ENCODE measurements around the gene PLGRKT. TPM values are rescaled to one million over a fixed set of nuclear protein-coding genes. Genes with fewer than 3 reads are reported as not detected.

The PLGRKT gene
- total RNA-seq, 1 experiment from 2014 or later, result 5.0 TPM

- CTCF ChIA-PET, result no interaction called here
Observed at GRCh38 chr9:5418481-5418880, 19.2 kb downstream of the PLGRKT start.

DNA sequence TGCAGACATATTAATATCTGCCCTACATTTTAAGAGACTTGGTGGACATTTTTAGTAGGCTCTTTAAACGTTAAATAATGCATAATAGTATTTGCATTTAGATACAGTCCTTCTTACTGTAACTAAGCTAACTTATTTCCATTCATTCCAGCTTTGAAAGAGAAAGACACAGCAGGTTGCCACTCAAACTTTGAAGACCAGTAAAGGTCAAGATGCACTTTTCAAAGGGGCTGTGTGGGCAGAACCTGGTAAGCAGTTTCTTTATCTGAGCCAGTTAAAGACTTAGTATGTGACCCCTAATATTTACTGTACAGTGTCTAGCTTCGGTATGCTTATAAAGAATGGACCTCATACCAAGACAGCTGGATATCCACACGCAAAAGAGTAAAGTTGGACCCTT, 20.8 kb downstream of the PLGRKT start:
- no peak for DNase-seq
- intact Hi-C loops (cut with micrococcal nuclease; ENCODE audit: unreplicated experiment), result no loop called here
- H3K27me3 Mint-ChIP-seq (ENCODE audit: insufficient read depth, unreplicated experiment), result no peaks in the 10 kb centered on the region
- H3K9me3 Mint-ChIP-seq (ENCODE audit: unreplicated experiment), result no peaks in the 10 kb centered on the region
- H3K4me3 ChIP-seq (ENCODE audit: low read depth, low read length), result no peak overlapping the region
- H3K36me3 ChIP-seq (ENCODE audit: control insufficient read depth, insufficient read depth, low read length), result no peaks in the 10 kb centered on the region
- no peaks in the 10 kb centered on the region for H3K27me3 ChIP-seq (replicated peaks; ENCODE audit: control insufficient read depth, insufficient read depth, low read length)
- BruUV-seq (replicated peaks), result no TSS peak
- H3K4me3 Mint-ChIP-seq (ENCODE audit: unreplicated experiment), result no peak overlapping the region
- H3K4me1 Mint-ChIP-seq (ENCODE audit: low read depth, unreplicated experiment), result no peaks in the 10 kb centered on the region
- ChIA-PET CTCF (no interaction called here), POLR2A (no interaction called here)
- no peaks in the 10 kb centered on the region for H3K36me3 Mint-ChIP-seq (ENCODE audit: insufficient read depth, unreplicated experiment)
- no peaks in the 10 kb centered on the region for H3K4me1 ChIP-seq
- H3K27ac Mint-ChIP-seq (ENCODE audit: unreplicated experiment), result no peak overlapping the region
- TF ChIP-seq, protein P1, sequence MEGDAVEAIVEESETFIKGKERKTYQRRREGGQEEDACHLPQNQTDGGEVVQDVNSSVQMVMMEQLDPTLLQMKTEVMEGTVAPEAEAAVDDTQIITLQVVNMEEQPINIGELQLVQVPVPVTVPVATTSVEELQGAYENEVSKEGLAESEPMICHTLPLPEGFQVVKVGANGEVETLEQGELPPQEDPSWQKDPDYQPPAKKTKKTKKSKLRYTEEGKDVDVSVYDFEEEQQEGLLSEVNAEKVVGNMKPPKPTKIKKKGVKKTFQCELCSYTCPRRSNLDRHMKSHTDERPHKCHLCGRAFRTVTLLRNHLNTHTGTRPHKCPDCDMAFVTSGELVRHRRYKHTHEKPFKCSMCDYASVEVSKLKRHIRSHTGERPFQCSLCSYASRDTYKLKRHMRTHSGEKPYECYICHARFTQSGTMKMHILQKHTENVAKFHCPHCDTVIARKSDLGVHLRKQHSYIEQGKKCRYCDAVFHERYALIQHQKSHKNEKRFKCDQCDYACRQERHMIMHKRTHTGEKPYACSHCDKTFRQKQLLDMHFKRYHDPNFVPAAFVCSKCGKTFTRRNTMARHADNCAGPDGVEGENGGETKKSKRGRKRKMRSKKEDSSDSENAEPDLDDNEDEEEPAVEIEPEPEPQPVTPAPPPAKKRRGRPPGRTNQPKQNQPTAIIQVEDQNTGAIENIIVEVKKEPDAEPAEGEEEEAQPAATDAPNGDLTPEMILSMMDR (IDR thresholded peaks at IDR 0.05; ENCODE audit: insufficient read depth in 1 of 2, low read depth in 1 of 2, low read length in 1 of 2, severe bottlenecking in 1 of 2, unreplicated experiment in 1 of 2), result no peak
- H3K9me3 ChIP-seq, result no peaks in the 10 kb centered on the region

More at GRCh38 chr9:5418481-5418880, 19.2 kb downstream of the PLGRKT start:
- DNase-seq, result no peak
- no peak overlapping the region for H3K4me3 ChIP-seq (ENCODE audit: low read depth, low read length)
- Mint-ChIP-seq H3K4me3 (ENCODE audit: unreplicated experiment) (no peak overlapping the region), H3K4me1 (ENCODE audit: low read depth, unreplicated experiment) (no peaks in the 10 kb centered on the region), H3K36me3 (ENCODE audit: insufficient read depth, unreplicated experiment) (no peaks in the 10 kb centered on the region), H3K9me3 (ENCODE audit: unreplicated experiment) (no peaks in the 10 kb centered on the region), H3K27ac (ENCODE audit: unreplicated experiment) (no peak overlapping the region), H3K27me3 (ENCODE audit: insufficient read depth, unreplicated experiment) (no peaks in the 10 kb centered on the region)
- no TSS peak for BruUV-seq (replicated peaks)
- H3K9me3 ChIP-seq, result no peaks in the 10 kb centered on the region
- POLR2A ChIA-PET, result no interaction called here
- H3K27me3 ChIP-seq (replicated peaks; ENCODE audit: control insufficient read depth, insufficient read depth, low read length), result no peaks in the 10 kb centered on the region
- no peaks in the 10 kb centered on the region for H3K36me3 ChIP-seq (ENCODE audit: control insufficient read depth, insufficient read depth, low read length)
- intact Hi-C loops (cut with micrococcal nuclease; ENCODE audit: unreplicated experiment), result no loop called here
- TF ChIP-seq, protein P1 (IDR thresholded peaks at IDR 0.05; ENCODE audit: insufficient read depth in 1 of 2, low read depth in 1 of 2, low read length in 1 of 2, severe bottlenecking in 1 of 2, unreplicated experiment in 1 of 2), result no peak
- no peaks in the 10 kb centered on the region for H3K4me1 ChIP-seq

DNA sequence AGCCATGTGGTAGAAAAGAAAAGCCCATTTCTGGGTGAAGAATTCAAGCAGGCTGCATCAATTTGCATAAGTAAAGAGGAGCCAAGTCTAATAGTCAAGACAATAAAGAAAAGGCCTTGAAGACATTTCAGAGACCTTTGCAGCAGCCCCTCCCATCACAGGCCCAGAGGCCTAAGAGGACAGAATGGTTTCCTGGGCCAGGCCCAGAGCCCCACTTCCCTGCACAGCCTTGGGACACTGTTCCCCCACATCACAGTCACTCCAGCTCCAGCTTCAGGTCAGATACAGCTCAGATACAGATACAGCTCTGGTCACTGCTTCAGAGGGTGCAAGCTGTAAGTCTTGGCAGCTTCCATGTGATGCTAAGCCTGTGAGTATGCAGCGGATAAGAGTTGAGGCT, 29.1 kb downstream of the PLGRKT start:
- Histone ChIP-seq H3K9me3 (0 out of 2 replicates have a peak, but pooled peaks cover 7% of the 10 kb centered on the region), H3K36me3 (ENCODE audit: control insufficient read depth, insufficient read depth, low read length) (no peaks in the 10 kb centered on the region), H3K4me1 (no peaks in the 10 kb centered on the region), H3K4me3 (ENCODE audit: low read depth, low read length) (no peak overlapping the region), H3K27me3 (replicated peaks; ENCODE audit: control insufficient read depth, insufficient read depth, low read length) (no peaks in the 10 kb centered on the region)
- Mint-ChIP-seq H3K9me3 (ENCODE audit: unreplicated experiment) (peaks cover 9% of the 10 kb centered on the region), H3K4me1 (ENCODE audit: low read depth, unreplicated experiment) (no peaks in the 10 kb centered on the region), H3K36me3 (ENCODE audit: insufficient read depth, unreplicated experiment) (no peaks in the 10 kb centered on the region), H3K27me3 (ENCODE audit: insufficient read depth, unreplicated experiment) (no peaks in the 10 kb centered on the region), H3K4me3 (ENCODE audit: unreplicated experiment) (no peak overlapping the region), H3K27ac (ENCODE audit: unreplicated experiment) (no peak overlapping the region)
- TF ChIP-seq, protein P1 (IDR thresholded peaks at IDR 0.05; ENCODE audit: insufficient read depth in 1 of 2, low read depth in 1 of 2, low read length in 1 of 2, severe bottlenecking in 1 of 2, unreplicated experiment in 1 of 2), result no peak
- POLR2A ChIA-PET, result no interaction called here
- intact Hi-C loops (cut with micrococcal nuclease; ENCODE audit: unreplicated experiment), result no loop called here
- CTCF ChIA-PET, result no interaction called here
- DNase-seq, result no peak
- no TSS peak for BruUV-seq (replicated peaks)
